ENCODE data around the gene FGGY.

GRCh38 chr1:59480188-59480888 lies 183.4 kb downstream of the FGGY start:
- TF ChIP-seq EZH2 (IDR thresholded peaks at IDR 0.05; ENCODE audit: borderline replicate concordance, low read depth, low read length, severe bottlenecking) (no peak), CTCF (IDR thresholded peaks at IDR 0.05; ENCODE audit: borderline replicate concordance, extremely low read depth, low read length, poor library complexity, severe bottlenecking) (no peak)

Data from DND-41 (cell line).